Neural cell (in vitro differentiated cells): ENCODE results near the gene NFATC3.

Experiments used
- CTCF ChIP-seq: fragments of 450-650 bp; IDR thresholded peaks from 2 replicates; pipeline ENCODE4 v1.5.1; 2014; ENCODE audit warnings: antibody characterized with exemption, mild to moderate bottlenecking, moderate library complexity; ENCODE audit not compliant: poor library complexity, severe bottlenecking
- EP300 ChIP-seq: fragments of 450-650 bp; conservative IDR thresholded peaks from 2 replicates; pipeline ENCODE4 v1.6.1; 2014; ENCODE audit warnings: antibody characterized with exemption, mild to moderate bottlenecking, moderate library complexity; ENCODE audit not compliant: poor library complexity, severe bottlenecking
- EZH2 ChIP-seq: fragments of 200-600, 300-800 bp; shearing (Covaris generic), sonication (generic); IDR thresholded peaks from 2 replicates; pipeline ENCODE4 v1.6.1; 2014; ENCODE audit warnings: antibody characterized with exemption, low read length, borderline replicate concordance, mild to moderate bottlenecking; ENCODE audit not compliant: insufficient read depth, poor library complexity, severe bottlenecking
- POLR2AphosphoS5 ChIP-seq: IDR thresholded peaks from 2 replicates; pipeline ENCODE4 v1.6.1; 2012
- SMC3 ChIP-seq: fragments of 450-650 bp; conservative IDR thresholded peaks from 2 replicates; pipeline ENCODE4 v1.6.1; 2014; ENCODE audit warnings: antibody characterized with exemption, mild to moderate bottlenecking, moderate library complexity; ENCODE audit not compliant: poor library complexity
- TAF1 ChIP-seq: IDR thresholded peaks from 2 replicates; pipeline ENCODE4 v1.6.1; 2012; ENCODE audit warnings: low read depth

DNA sequence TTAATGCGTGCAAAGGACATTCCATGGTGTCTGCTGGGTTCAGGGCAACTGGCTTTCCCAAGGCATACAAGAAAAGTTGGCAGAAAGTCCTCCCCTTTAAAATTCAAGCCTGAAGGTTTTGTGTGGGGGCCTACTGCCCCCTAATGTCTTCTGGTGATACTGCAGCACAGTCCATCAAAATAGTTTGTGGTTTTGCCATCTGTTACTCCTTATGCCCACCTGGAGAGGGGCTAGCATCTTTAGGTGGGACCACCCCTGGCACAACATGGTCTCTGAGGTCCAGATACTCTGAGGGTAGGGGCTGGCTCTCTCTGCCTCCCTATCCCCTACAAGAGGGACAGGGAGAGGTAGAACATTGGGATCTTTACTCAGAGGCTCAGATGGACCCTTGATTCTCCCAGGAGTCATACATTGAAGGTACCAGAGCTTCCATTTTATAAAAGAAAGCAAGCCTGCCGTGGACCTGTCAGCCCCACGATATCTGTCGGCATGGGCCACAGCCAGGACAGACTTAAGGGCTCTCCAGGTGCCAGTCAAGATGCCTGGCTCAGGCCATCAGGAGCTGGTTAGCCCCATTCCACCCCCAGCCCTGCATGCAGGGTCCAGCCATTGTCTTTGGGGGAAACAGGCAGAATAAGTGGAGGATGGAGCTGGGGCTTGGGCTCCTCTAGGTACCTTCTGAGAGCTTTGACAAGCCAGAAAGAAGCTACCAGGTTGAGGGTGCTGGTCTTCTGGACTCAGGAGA lies 144.4 kb downstream of the NFATC3 start:
- peak; percentile 88 for TF ChIP-seq CTCF
- TF ChIP-seq TAF1: no peak
- no peak for TF ChIP-seq EP300
- no peak for TF ChIP-seq EZH2
- peak; percentile 77 for TF ChIP-seq SMC3
- no peak for TF ChIP-seq POLR2AphosphoS5
